Activated T-helper 17 cell treated with anti-CD3 and anti-CD28 coated beads, Interleukin-2, amount 50 U/mL, for 72 hours (primary cell): ENCODE data around the gene FOSL2. TPM values are rescaled to one million over a fixed set of nuclear protein-coding genes. Genes with fewer than 3 reads are reported as not detected.

Experiments used
- ATAC-seq: fragments of 150-1000 bp; cut with Tn5 transposase; replicated peaks from 2 replicates; pipeline ENCODE4 v1.10.0; 2021; ENCODE audit warnings: mild to moderate bottlenecking, moderate library complexity
- H3K27ac Mint-ChIP-seq: one replicate; pipeline ENCODE4 v1.8.0; 2022; ENCODE audit warnings: mixed read lengths
- H3K27me3 Mint-ChIP-seq: one replicate; pipeline ENCODE4 v1.8.0; 2022; ENCODE audit warnings: mixed read lengths
- H3K36me3 Mint-ChIP-seq: one replicate; pipeline ENCODE4 v1.8.0; 2022; ENCODE audit warnings: low read depth, mild to moderate bottlenecking, mixed read lengths
- H3K4me1 Mint-ChIP-seq: one replicate; pipeline ENCODE4 v1.8.0; 2022; ENCODE audit warnings: mixed read lengths
- H3K4me3 Mint-ChIP-seq: one replicate; pipeline ENCODE4 v1.8.0; 2022; ENCODE audit warnings: mild to moderate bottlenecking, mixed read lengths
- H3K9me3 Mint-ChIP-seq: one replicate; pipeline ENCODE4 v1.8.0; 2022; ENCODE audit warnings: mixed read lengths
- total RNA-seq, 2 donors: library from RNA; stranded (reverse); gene quantifications; one replicate each; pipeline ENCODE4 v1.2.3, GENCODE V29; 2022

Gene FOSL2
- total RNA-seq, 2 donors from 2014 or later = 90.9 to 214 TPM

DNA sequence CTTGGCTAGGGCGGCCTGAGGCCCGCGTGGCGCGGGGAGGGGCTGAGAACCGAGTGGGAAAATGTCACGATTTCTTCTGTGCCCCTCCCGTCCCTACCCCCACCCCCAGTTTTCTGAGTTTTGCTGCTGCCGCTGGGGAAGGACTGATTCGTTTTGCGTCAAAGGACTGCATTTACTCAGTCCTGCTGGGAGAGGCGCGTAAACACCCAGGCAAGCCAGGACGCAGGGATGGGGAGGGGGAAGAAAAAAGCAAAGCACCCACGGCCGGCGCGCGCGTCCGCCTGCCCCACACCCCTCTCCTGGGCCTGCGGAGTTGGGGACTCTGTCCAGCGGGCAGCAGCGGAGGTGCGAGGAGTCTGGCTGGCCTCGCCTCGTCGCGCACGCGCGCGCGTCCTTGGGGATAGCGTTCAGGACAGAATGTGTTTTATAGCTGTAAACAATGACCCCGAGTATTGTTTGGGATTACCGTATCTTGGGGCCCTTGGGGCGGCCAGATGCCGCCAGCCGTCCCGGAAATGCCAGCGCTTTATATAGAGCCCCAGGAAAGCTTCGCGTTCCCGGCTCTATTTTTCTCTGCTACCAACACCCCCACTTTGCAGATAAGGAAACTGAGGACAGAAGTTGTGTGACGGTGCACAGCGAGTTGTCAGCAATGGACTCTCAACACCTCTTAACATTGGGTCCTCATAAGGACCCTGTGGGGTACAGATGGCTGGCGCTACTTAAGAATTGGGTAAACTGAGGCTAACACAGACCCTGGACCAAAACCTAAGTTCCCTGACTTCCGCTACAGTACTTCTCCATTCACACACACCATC, 1.7 kb upstream of the FOSL2 start:
- peaks cover 4% of the 10 kb centered on the region for H3K9me3 Mint-ChIP-seq
- H3K36me3 Mint-ChIP-seq = peaks cover 9% of the 10 kb centered on the region
- no peaks in the 10 kb centered on the region for H3K27me3 Mint-ChIP-seq
- peak overlapping the region; percentile 93 for H3K27ac Mint-ChIP-seq
- peak; percentile 18 for ATAC-seq
- H3K4me3 Mint-ChIP-seq = no peak overlapping the region
- peaks cover 23% of the 10 kb centered on the region for H3K4me1 Mint-ChIP-seq

DNA sequence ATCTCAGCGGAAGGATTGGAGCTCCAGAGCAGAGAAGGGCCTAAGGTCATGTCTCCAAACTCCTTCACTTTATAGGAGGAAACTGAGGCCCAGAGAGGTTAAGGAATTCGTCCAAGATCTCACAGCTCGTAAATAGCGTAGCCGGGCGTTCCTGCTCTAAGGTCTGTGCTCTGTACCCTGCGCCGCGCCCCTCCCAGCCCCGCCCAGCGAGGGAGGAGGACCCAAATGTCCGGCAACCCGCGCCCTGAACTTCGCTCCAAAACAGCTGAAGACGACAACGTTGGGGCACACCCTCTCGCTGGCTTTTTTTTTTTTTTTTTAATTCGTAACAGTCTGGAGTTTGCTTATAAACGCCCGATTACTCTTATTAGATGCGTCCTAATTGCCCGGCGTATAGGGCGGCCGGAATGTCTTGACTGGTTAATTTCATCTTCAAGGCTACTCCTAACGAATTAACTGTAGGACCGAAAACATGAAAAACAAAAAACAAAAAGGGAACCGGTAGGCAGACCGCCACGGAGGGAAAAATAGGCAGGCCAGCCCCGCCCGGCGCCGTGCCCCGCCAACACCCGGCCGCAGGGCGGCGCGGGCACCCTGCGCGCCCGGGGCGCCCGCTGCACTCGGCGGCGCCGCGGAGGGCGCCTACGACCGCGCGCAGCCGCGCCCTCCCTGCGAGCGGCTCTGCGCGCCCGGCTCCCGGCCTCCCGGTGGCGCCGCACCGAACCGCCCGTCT, 928 bp upstream of the FOSL2 start:
- no peaks in the 10 kb centered on the region for H3K27me3 Mint-ChIP-seq
- H3K4me1 Mint-ChIP-seq = peaks cover 23% of the 10 kb centered on the region
- H3K9me3 Mint-ChIP-seq = peaks cover 4% of the 10 kb centered on the region
- H3K27ac Mint-ChIP-seq = peak overlapping the region; percentile 93
- ATAC-seq = peak; percentile 32
- H3K4me3 Mint-ChIP-seq = no peak overlapping the region
- peaks cover 9% of the 10 kb centered on the region for H3K36me3 Mint-ChIP-seq

DNA sequence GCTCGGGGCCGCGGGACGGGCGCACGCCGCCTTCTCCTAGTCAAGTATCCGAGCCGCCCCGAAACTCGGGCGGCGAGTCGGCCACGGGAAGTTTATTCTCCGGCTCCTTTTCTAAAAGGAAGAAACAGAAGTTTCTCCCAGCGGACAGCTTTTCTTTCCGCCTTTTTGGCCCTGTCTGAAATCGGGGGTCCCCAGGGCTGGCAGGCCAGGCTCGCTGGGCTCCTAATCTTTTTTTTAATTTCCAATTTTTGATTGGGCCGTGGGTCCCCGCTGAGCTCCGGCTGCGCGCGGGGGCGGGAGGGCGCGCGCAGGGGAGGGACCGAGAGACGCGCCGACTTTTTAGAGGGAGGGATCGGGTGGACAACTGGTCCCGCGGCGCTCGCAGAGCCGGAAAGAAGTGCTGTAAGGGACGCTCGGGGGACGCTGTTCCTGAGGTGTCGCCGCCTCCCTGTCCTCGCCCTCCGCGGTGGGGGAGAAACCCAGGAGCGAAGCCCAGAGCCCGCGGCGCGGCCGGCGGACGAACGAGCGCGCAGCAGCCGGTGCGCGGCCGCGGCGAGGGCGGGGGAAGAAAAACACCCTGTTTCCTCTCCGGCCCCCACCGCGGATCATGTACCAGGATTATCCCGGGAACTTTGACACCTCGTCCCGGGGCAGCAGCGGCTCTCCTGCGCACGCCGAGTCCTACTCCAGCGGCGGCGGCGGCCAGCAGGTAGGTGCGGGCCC, 617 bp downstream of the FOSL2 start:
- ATAC-seq = no peak
- no peaks in the 10 kb centered on the region for H3K27me3 Mint-ChIP-seq
- peaks cover 9% of the 10 kb centered on the region for H3K36me3 Mint-ChIP-seq
- peaks cover 15% of the 10 kb centered on the region for H3K4me1 Mint-ChIP-seq
- peak overlapping the region; percentile 90 for H3K27ac Mint-ChIP-seq
- H3K9me3 Mint-ChIP-seq = peaks cover 1% of the 10 kb centered on the region
- no peak overlapping the region for H3K4me3 Mint-ChIP-seq

DNA sequence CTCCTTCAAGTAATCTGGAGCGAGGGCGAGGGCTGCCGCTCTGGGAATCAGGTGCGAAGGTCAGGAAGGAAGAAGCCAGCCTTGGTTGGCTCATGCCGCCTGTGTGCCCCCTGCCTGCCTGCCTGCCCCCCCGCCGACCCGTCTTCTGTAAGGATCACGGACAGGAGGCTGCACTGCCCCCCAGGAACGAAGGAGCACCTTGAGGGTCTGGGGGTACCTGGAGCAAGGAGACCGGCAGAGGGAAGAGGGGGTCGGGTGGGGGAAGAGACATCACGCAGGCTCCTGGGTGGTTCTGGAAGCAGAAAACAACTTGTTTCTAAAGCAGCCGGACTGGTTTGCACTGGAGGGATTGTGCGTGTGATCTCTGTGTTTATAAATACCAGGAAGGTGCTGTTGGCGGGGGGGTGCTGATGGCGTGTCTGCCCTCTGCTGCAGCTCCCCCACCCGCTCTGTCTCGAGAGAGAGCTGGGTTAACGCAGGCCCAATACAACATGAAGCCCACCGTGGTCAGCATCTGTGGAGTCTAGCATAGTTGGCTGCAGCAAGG, 1.7 kb downstream of the FOSL2 start:
- no peak overlapping the region for H3K4me3 Mint-ChIP-seq
- ATAC-seq = no peak
- H3K36me3 Mint-ChIP-seq = peaks cover 9% of the 10 kb centered on the region
- no peak overlapping the region for H3K27ac Mint-ChIP-seq
- H3K9me3 Mint-ChIP-seq = no peaks in the 10 kb centered on the region
- H3K27me3 Mint-ChIP-seq = no peaks in the 10 kb centered on the region
- peaks cover 12% of the 10 kb centered on the region for H3K4me1 Mint-ChIP-seq

DNA sequence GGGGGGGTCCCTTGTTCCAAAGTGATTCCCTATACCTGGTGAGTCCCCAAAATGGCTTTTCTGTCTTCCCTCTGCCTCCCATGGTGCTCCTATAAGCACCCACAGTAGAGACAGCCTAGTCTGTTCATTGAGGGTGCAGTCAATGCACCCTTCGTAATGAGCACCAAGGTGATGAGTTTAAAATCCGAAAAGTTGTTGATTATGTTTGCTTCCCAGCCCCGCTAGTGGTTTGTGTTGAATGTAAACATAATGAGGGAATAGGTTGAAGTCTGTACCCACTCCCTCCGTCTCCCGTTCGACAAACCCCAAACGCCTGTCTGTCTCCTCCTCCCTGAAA, 2.3 kb downstream of the FOSL2 start:
- no peaks in the 10 kb centered on the region for H3K27me3 Mint-ChIP-seq
- no peaks in the 10 kb centered on the region for H3K9me3 Mint-ChIP-seq
- peaks cover 9% of the 10 kb centered on the region for H3K36me3 Mint-ChIP-seq
- H3K4me1 Mint-ChIP-seq = peaks cover 12% of the 10 kb centered on the region
- H3K27ac Mint-ChIP-seq = no peak overlapping the region
- no peak for ATAC-seq
- H3K4me3 Mint-ChIP-seq = no peak overlapping the region

DNA sequence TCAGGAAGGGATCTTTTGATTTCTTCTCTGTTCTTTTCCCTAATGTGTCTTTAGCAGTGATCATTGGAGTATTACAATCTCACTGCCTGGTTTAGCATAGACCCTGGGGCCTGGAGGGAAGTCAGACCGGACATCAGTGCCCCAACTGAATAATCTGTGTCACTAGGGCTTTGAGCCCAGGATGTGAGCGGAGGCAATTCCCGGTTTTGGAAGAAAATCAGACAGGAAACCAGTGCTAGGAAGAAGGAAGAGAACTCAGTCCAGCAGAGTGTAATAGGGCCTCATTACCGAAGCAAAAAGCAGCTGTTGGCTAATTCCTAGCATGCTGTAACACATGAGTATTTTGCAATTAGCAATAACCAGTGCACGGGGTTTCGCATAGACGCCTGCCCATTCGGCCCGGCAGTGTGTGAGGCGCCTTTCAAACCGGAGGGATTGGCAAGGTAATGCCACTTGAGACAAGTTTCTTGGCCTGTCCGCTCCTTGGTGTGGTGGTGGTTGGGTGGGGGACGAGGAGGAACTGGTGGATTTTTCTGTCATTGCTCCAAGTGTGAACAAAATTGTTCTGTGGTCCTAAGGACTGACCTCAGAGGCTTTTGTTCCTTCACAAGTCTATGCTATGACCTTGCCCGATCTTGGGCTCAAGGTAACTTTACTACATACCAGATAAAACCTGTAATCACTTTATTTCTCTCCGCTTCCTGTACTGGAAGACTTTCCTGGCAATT, 2.8 kb downstream of the FOSL2 start:
- peaks cover 9% of the 10 kb centered on the region for H3K36me3 Mint-ChIP-seq
- peaks cover 17% of the 10 kb centered on the region for H3K4me1 Mint-ChIP-seq
- H3K4me3 Mint-ChIP-seq = no peak overlapping the region
- ATAC-seq = no peak
- no peaks in the 10 kb centered on the region for H3K27me3 Mint-ChIP-seq
- no peaks in the 10 kb centered on the region for H3K9me3 Mint-ChIP-seq
- H3K27ac Mint-ChIP-seq = no peak overlapping the region

DNA sequence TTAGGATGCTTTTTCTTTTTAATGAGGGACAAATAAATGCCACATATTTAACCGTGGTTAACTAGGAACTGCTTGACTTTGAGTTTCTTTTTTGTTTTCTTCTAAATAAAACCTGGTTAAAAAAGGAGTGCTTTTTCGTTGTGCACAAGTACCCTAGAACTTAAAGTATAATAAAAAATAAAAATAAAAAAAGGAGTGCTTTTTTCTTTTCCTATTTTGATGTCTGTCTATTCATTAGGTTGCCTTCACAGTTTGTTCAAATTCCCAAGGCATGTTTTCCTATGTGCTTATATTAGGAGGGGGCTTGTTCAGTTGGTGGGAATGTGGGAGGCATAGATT, 4.4 kb downstream of the FOSL2 start:
- H3K27ac Mint-ChIP-seq = no peak overlapping the region
- H3K4me3 Mint-ChIP-seq = no peak overlapping the region
- ATAC-seq = no peak
- H3K9me3 Mint-ChIP-seq = no peaks in the 10 kb centered on the region
- H3K27me3 Mint-ChIP-seq = no peaks in the 10 kb centered on the region
- H3K36me3 Mint-ChIP-seq = peaks cover 9% of the 10 kb centered on the region
- peaks cover 25% of the 10 kb centered on the region for H3K4me1 Mint-ChIP-seq

DNA sequence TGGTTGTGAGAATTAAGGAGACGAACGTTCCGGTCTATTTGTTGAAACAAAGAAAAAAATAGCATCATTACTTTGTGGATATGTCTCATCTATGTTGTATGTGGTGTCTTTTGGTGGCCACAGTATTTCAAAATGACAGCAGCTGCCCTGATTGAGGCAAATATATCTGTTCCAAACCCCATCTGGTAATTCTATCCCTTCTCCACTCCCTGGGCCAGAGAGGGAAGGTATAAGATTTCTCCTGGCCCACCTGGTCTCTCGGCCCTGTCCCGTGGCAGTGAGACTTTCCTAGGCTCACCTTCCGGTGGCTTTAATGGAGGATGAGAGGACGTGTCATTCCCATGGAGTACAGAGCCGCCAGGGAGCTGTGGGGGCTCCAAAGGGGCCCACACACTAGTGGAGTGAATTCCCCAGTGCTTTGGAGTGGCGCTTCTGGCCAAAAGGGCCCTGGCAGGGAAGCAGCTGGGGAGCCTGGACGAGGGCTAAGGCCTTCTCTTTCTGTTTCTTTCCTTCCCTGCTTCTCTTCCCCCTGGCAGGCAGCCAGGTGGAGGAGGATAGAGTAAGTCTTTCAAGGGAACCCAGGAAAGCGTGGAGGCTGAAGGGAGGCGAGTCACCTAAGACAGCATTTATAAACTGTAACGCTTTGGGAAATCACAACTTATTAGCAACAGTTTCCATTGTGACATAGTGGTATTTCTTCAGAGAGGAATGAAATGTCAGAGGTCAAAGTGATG, 5.6 kb downstream of the FOSL2 start:
- peak; percentile 53 for ATAC-seq
- Mint-ChIP-seq H3K4me3 (no peak overlapping the region), H3K27me3 (no peaks in the 10 kb centered on the region), H3K9me3 (no peaks in the 10 kb centered on the region), H3K36me3 (peaks cover under 1% of the 10 kb centered on the region), H3K27ac (peak overlapping the region; percentile 72), H3K4me1 (peaks cover 32% of the 10 kb centered on the region)

DNA sequence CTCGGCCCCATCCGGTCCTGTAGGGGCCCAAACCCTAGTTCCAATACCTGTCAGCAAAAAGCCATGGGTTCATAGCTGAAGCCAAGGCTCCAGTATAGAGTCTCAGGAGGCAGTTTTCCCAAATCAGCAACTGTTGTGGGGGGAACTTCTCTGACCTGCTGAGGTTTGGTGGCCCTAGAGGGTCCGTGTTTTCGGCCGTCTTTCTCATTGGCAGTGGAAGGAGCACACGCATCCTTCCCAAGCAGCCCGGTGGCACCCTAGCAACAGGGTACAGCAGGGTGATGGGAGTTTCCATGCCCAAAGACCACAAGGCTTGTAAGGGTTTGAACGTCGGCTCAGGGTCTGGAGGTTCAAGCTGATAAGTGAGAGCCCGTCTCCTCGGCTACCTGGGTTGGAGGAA, 6.6 kb downstream of the FOSL2 start:
- Mint-ChIP-seq H3K27me3 (no peaks in the 10 kb centered on the region), H3K27ac (peak overlapping the region; percentile 33), H3K4me3 (no peak overlapping the region), H3K4me1 (peaks cover 38% of the 10 kb centered on the region), H3K9me3 (no peaks in the 10 kb centered on the region), H3K36me3 (no peaks in the 10 kb centered on the region)
- ATAC-seq = no peak

DNA sequence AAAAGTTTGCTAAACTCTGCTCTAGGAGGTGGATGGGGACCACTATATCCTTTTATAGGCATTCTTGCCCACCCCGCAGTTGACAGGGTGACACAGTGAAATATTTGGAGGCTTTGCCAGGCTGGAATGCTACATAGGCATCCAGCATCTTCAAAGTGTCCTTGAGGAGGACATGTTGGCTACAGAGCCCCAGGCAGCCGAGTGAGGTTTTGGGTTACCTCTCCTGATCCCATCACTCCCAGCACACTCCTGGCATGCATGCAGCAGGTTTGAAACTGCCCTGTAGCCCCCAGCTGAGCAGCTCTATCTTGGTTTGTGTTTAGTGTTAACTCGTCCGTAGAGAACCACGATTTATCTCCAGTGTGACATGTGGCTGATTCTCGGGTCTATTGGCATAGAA, 7.3 kb downstream of the FOSL2 start:
- Mint-ChIP-seq H3K9me3 (no peaks in the 10 kb centered on the region), H3K27ac (peak overlapping the region; percentile 54), H3K4me1 (peaks cover 38% of the 10 kb centered on the region), H3K36me3 (no peaks in the 10 kb centered on the region), H3K4me3 (no peak overlapping the region), H3K27me3 (no peaks in the 10 kb centered on the region)
- ATAC-seq = no peak

DNA sequence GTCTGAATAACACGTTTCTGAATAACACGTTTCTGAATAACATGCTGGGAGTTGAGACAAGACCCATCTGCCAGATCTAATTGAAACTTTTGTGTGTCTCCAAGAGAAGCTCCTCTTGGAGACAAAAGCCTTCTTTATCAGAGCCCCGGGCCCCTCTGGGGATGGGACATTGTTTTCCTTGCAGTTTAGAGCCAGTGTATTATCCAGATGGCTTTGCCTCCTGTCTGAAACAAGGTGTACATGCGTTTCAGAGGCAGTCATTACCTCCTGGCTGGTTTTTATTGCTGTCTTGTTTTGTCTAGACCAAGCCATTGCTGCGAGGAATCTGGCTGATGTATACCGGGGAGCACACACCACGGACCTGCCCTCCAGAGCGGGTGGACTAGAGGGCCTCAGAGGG, 7.8 kb downstream of the FOSL2 start:
- H3K4me1 Mint-ChIP-seq = peaks cover 38% of the 10 kb centered on the region
- H3K27ac Mint-ChIP-seq = peak overlapping the region; percentile 54
- H3K9me3 Mint-ChIP-seq = no peaks in the 10 kb centered on the region
- no peak for ATAC-seq
- H3K27me3 Mint-ChIP-seq = no peaks in the 10 kb centered on the region
- H3K36me3 Mint-ChIP-seq = no peaks in the 10 kb centered on the region
- no peak overlapping the region for H3K4me3 Mint-ChIP-seq

DNA sequence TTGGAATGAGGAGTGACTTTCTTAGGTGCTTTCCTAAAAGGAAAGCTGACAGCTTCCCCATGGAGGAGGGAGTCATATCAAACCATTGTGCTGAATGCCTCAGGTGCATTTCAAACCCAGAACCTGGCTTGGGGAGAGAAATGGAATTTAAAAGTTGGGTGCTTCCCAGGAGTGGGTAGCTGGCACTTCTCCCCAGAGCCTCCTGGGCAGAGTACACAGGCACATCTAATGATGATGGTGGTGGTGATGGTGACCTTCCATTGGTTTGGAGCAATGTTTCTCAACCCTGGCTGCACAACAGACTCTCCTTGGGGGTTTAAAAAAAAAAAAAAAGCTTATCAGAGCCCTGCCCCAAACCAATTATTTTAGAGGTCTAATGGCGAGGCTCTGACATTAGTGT, 8.3 kb downstream of the FOSL2 start:
- no peaks in the 10 kb centered on the region for H3K36me3 Mint-ChIP-seq
- no peaks in the 10 kb centered on the region for H3K9me3 Mint-ChIP-seq
- H3K4me1 Mint-ChIP-seq = peaks cover 38% of the 10 kb centered on the region
- no peaks in the 10 kb centered on the region for H3K27me3 Mint-ChIP-seq
- H3K27ac Mint-ChIP-seq = no peak overlapping the region
- no peak overlapping the region for H3K4me3 Mint-ChIP-seq
- ATAC-seq = no peak

DNA sequence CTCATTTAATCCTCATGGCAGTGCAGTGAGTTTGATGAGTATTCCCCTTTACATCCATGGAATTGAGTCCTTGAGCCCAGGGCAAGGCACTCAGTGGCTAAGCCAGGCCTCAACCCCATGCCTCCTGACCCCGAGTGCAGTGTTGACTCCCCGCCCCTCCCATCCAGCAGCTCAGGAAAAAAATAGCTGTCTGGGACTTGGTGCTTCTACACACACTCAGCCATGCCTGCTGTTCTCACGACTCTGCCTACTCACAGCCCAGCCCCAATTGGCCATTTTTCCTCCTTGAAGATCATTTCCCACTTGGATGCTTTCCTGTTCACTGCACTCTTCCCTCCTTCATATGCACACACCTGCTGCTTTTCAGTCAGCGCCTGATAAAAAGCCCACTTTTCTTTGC, 8.8 kb downstream of the FOSL2 start:
- no peaks in the 10 kb centered on the region for H3K36me3 Mint-ChIP-seq
- no peak overlapping the region for H3K4me3 Mint-ChIP-seq
- H3K27me3 Mint-ChIP-seq = no peaks in the 10 kb centered on the region
- ATAC-seq = no peak
- peaks cover 41% of the 10 kb centered on the region for H3K4me1 Mint-ChIP-seq
- peak overlapping the region; percentile 26 for H3K27ac Mint-ChIP-seq
- H3K9me3 Mint-ChIP-seq = no peaks in the 10 kb centered on the region
